Colonic mucosa (tissue), 4 donors: ENCODE results near the gene MYO10. TPM values are rescaled to one million over a fixed set of nuclear protein-coding genes. Genes with fewer than 3 reads are reported as not detected.

Experiments used
- DNase-seq: peaks from one replicate; pipeline ENCODE4 v3.0.0-alpha.2; 2020
- H3K27ac ChIP-seq: fragments of 200-600 bp; one replicate; pipeline ENCODE4 v1.8.0; 2021
- H3K27me3 ChIP-seq: fragments of 200-600 bp; one replicate; pipeline ENCODE4 v1.8.0; 2021
- H3K36me3 ChIP-seq: fragments of 200-600 bp; one replicate; pipeline ENCODE4 v1.8.0; 2021
- H3K4me1 ChIP-seq: fragments of 200-600 bp; one replicate; pipeline ENCODE4 v1.8.0; 2021; ENCODE audit warnings: mild to moderate bottlenecking
- H3K4me3 ChIP-seq: fragments of 200-600 bp; one replicate; pipeline ENCODE4 v1.8.0; 2021
- H3K9ac ChIP-seq, 2 donors: one replicate each; pipeline ENCODE4 v1.7.0; 2013; ENCODE audit warnings: control low read depth in 2 of 2, low read depth in 2 of 2, low read length in 2 of 2
- H3K9me3 ChIP-seq: fragments of 200-600 bp; one replicate; pipeline ENCODE4 v1.8.0; 2021
- CTCF ChIP-seq: fragments of 200-600 bp; IDR thresholded peaks from one replicate; pipeline ENCODE4 v1.8.0; 2022; ENCODE audit warnings: antibody characterized with exemption, mild to moderate bottlenecking
- intact Hi-C: fragments of 100-400 bp; cut with DNase I; formaldehyde crosslinking; loops from one replicate; pipeline ENCODE4 v1.14.1; 2022
- total RNA-seq, 2 donors: library from RNA; stranded (reverse); fragmentation: NEBNext Ultra II Directional in 1 of 2; extraction: Animal tissue kit (Norgen Biotek cat#: 25700) in 1 of 2; gene quantifications; one replicate each; pipeline ENCODE4 v1.2.1, GENCODE V29; 2021
- donor health status: healthy.
- donor health status: DM: no; HTN: no; CAD: no.
- donor health status: DM: no; HTN: no; CAD: no.

Gene MYO10
- total RNA-seq, 2 donors from 2014 or later: 57.9 to 61.9 TPM

GRCh38 chr5:16702964-16703363, 233.1 kb downstream of the MYO10 start:
- H3K9me3 ChIP-seq: no peaks in the 10 kb centered on the region
- H3K4me3 ChIP-seq: no peak overlapping the region
- DNase-seq: no peak
- TF ChIP-seq CTCF: no peak
- no peaks in the 10 kb centered on the region for H3K4me1 ChIP-seq
- no peak overlapping the region for H3K9ac ChIP-seq
- H3K27me3 ChIP-seq: no peaks in the 10 kb centered on the region
- H3K27ac ChIP-seq: no peak overlapping the region
- H3K36me3 ChIP-seq: no peaks in the 10 kb centered on the region
- intact Hi-C loops: no loop called here

DNA sequence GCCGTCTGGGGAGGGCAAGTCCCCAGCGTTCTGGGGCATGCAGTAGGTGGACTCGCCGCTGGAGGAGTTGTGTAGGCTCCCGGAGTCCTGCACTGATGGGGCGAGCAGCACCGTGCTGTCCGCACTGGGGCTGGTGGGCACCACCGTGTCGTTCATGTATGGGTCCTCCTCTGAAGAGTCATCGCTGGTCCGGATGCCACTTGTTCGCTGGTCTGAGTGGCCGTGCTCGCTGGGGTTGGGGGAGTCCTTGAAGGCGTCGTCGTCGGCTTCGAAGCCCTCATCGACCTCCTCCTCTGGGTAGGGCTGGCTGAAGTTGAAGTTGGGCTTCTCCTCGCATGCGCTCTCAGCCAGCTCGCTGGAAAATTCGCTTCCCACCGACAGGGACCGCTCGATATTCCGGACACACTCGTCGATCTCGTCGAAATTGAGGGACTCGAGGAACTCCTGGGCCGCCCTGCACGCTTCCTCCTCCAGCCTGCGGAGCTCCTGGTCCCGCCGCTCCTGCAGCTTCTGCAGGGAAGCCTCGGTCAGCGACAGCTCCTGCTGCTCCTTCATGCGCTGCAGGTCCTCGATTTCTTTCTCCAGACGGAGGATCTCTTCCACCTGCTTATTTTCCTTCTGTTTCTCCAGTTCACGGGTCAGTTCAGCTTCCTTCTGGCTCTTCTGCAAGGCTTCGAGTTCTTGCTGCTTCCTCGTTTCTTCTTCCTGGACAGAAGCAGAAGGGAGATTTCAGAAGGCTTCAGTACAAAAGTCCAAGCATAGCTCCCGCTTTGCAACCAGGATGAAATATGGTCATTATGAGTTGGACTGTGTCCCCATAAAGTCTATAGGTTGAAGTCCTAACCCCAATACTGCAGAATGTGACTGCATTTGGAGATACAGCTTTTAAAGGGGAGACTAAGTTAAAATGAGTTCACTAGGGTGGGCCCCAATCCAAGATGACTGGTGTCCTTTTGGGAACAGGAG, 234.7 kb downstream of the MYO10 start:
- Histone ChIP-seq H3K36me3 (no peaks in the 10 kb centered on the region), H3K27me3 (no peaks in the 10 kb centered on the region), H3K4me1 (no peaks in the 10 kb centered on the region), H3K9me3 (no peaks in the 10 kb centered on the region), H3K9ac (no peak overlapping the region), H3K4me3 (no peak overlapping the region), H3K27ac (no peak overlapping the region)
- no peak for TF ChIP-seq CTCF
- no peak for DNase-seq
- intact Hi-C loops: no loop called here

GRCh38 chr5:16700081-16700480, 236.0 kb downstream of the MYO10 start:
- Histone ChIP-seq H3K4me1 (no peaks in the 10 kb centered on the region), H3K27me3 (no peaks in the 10 kb centered on the region), H3K27ac (no peak overlapping the region), H3K9me3 (no peaks in the 10 kb centered on the region), H3K4me3 (no peak overlapping the region), H3K9ac (no peak overlapping the region), H3K36me3 (no peaks in the 10 kb centered on the region)
- intact Hi-C loops: no loop called here
- DNase-seq: no peak
- TF ChIP-seq CTCF: no peak

DNA sequence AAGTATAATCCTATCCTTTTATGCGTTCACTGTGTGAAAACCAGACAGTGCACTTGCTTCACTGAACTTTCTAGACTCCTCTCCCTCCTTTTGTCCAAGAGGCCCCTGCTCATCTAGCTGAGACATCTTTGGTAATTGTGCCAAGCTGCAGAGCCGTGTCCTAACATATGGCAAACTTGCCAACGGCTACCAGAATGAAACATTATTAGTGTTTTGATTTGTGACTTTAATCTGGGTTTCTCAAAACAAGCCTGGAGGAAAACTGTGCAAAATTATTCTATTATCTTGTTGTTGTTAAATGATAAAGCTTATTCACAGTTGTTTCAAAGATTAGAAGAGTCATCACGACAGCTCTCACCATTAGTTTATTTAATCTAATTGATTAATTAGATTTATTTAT, 240.3 kb downstream of the MYO10 start:
- no peaks in the 10 kb centered on the region for H3K4me1 ChIP-seq
- no peak for TF ChIP-seq CTCF
- H3K9me3 ChIP-seq: no peaks in the 10 kb centered on the region
- no peaks in the 10 kb centered on the region for H3K36me3 ChIP-seq
- no peaks in the 10 kb centered on the region for H3K27me3 ChIP-seq
- H3K4me3 ChIP-seq: no peak overlapping the region
- intact Hi-C loops: no loop called here
- DNase-seq: no peak
- H3K27ac ChIP-seq: no peak overlapping the region
- H3K9ac ChIP-seq: no peak overlapping the region

- Histone ChIP-seq H3K27me3 (no peaks in the 10 kb centered on the region), H3K36me3 (no peaks in the 10 kb centered on the region), H3K9me3 (no peaks in the 10 kb centered on the region), H3K9ac (no peak overlapping the region), H3K4me3 (no peak overlapping the region), H3K27ac (no peak overlapping the region), H3K4me1 (no peaks in the 10 kb centered on the region)
- no peak for DNase-seq
- no peak for TF ChIP-seq CTCF
- intact Hi-C loops: no loop called here
These were observed 242.2 kb downstream of the MYO10 start for GRCh38 chr5:16693879-16694278.
